ENCODE results near the gene MARF1. TPM values are rescaled to one million over a fixed set of nuclear protein-coding genes. Genes with fewer than 3 reads are reported as not detected.

Gene MARF1
- total and polyA plus RNA-seq, 2 of the 8 experiments (the other 6 are each of a cell fraction or from before 2014, with no cell fraction given), result 5.6 to 31.4 TPM

DNA sequence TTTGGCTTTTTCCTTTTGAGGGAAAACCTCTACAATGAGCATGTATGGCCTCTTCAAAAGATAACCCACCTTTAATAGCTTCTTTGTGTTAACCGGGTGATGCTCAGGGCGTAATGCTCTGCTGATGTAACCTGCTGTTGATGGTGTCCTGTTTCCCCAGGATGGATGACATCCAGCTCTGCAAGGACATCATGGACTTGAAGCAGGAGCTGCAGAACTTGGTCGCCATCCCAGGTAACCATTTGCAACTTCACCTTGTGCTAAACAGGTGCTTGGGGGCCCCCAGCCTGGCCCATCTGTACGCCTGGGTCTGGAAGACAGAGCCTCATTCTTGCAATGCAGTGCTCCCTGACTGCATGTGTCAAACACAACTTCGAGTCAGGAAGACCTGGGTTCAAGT, 75.1 kb downstream of the MARF1 start (continued):
- TF ChIP-seq, protein P1, sequence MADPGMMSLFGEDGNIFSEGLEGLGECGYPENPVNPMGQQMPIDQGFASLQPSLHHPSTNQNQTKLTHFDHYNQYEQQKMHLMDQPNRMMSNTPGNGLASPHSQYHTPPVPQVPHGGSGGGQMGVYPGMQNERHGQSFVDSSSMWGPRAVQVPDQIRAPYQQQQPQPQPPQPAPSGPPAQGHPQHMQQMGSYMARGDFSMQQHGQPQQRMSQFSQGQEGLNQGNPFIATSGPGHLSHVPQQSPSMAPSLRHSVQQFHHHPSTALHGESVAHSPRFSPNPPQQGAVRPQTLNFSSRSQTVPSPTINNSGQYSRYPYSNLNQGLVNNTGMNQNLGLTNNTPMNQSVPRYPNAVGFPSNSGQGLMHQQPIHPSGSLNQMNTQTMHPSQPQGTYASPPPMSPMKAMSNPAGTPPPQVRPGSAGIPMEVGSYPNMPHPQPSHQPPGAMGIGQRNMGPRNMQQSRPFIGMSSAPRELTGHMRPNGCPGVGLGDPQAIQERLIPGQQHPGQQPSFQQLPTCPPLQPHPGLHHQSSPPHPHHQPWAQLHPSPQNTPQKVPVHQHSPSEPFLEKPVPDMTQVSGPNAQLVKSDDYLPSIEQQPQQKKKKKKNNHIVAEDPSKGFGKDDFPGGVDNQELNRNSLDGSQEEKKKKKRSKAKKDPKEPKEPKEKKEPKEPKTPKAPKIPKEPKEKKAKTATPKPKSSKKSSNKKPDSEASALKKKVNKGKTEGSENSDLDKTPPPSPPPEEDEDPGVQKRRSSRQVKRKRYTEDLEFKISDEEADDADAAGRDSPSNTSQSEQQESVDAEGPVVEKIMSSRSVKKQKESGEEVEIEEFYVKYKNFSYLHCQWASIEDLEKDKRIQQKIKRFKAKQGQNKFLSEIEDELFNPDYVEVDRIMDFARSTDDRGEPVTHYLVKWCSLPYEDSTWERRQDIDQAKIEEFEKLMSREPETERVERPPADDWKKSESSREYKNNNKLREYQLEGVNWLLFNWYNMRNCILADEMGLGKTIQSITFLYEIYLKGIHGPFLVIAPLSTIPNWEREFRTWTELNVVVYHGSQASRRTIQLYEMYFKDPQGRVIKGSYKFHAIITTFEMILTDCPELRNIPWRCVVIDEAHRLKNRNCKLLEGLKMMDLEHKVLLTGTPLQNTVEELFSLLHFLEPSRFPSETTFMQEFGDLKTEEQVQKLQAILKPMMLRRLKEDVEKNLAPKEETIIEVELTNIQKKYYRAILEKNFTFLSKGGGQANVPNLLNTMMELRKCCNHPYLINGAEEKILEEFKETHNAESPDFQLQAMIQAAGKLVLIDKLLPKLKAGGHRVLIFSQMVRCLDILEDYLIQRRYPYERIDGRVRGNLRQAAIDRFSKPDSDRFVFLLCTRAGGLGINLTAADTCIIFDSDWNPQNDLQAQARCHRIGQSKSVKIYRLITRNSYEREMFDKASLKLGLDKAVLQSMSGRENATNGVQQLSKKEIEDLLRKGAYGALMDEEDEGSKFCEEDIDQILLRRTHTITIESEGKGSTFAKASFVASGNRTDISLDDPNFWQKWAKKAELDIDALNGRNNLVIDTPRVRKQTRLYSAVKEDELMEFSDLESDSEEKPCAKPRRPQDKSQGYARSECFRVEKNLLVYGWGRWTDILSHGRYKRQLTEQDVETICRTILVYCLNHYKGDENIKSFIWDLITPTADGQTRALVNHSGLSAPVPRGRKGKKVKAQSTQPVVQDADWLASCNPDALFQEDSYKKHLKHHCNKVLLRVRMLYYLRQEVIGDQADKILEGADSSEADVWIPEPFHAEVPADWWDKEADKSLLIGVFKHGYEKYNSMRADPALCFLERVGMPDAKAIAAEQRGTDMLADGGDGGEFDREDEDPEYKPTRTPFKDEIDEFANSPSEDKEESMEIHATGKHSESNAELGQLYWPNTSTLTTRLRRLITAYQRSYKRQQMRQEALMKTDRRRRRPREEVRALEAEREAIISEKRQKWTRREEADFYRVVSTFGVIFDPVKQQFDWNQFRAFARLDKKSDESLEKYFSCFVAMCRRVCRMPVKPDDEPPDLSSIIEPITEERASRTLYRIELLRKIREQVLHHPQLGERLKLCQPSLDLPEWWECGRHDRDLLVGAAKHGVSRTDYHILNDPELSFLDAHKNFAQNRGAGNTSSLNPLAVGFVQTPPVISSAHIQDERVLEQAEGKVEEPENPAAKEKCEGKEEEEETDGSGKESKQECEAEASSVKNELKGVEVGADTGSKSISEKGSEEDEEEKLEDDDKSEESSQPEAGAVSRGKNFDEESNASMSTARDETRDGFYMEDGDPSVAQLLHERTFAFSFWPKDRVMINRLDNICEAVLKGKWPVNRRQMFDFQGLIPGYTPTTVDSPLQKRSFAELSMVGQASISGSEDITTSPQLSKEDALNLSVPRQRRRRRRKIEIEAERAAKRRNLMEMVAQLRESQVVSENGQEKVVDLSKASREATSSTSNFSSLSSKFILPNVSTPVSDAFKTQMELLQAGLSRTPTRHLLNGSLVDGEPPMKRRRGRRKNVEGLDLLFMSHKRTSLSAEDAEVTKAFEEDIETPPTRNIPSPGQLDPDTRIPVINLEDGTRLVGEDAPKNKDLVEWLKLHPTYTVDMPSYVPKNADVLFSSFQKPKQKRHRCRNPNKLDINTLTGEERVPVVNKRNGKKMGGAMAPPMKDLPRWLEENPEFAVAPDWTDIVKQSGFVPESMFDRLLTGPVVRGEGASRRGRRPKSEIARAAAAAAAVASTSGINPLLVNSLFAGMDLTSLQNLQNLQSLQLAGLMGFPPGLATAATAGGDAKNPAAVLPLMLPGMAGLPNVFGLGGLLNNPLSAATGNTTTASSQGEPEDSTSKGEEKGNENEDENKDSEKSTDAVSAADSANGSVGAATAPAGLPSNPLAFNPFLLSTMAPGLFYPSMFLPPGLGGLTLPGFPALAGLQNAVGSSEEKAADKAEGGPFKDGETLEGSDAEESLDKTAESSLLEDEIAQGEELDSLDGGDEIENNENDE (IDR thresholded peaks at IDR 0.05; ENCODE audit: insufficient replicate concordance, low read length), result no peak
- TF ChIP-seq JUND (IDR thresholded peaks at IDR 0.05; ENCODE audit: low read length), result no peak
- no peak for TF ChIP-seq HDAC6 (IDR thresholded peaks at IDR 0.05; ENCODE audit: low read depth, low read length)
- no peak for TF ChIP-seq KDM1A (IDR thresholded peaks at IDR 0.05; ENCODE audit: borderline replicate concordance, low read length)
- TF ChIP-seq JUN (IDR thresholded peaks at IDR 0.05; ENCODE audit: low read depth, low read length), result no peak
- no peak for TF ChIP-seq SIX5 (IDR thresholded peaks at IDR 0.05; ENCODE audit: low read depth, low read length)
- TF ChIP-seq, protein P2, sequence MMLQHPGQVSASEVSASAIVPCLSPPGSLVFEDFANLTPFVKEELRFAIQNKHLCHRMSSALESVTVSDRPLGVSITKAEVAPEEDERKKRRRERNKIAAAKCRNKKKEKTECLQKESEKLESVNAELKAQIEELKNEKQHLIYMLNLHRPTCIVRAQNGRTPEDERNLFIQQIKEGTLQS (IDR thresholded peaks at IDR 0.05; ENCODE audit: insufficient read depth, low read depth, low read length), result no peak

All from H1 (cell line).